B cell (primary cell): Measurements from ENCODE around the gene SNX24. TPM values are rescaled to one million over a fixed set of nuclear protein-coding genes. Genes with fewer than 3 reads are reported as not detected.

Source experiments
- ATAC-seq: fragments of 200-7000 bp; cut with Tn5 transposase; one replicate; pipeline ENCODE4 v1.10.0; 2021; ENCODE audit warnings: low read depth, mild to moderate bottlenecking, moderate number of reproducible peaks, moderate library complexity
- CTCF ChIA-PET: fragments of 350-600 bp; sonication (Branson Sonifier 250); formaldehyde crosslinking; loops from one replicate; lab custom pipeline; 2021; ENCODE audit warnings: antibody characterized with exemption, inconsistent platforms; lab: Charles Lee
- POLR2A ChIA-PET: fragments of 350-600 bp; sonication (Branson Sonifier 250); formaldehyde crosslinking; loops from one replicate; lab custom pipeline; 2021; ENCODE audit warnings: antibody characterized with exemption; lab: Charles Lee
- DNase-seq: peaks from one replicate; pipeline ENCODE4 v3.0.0; 2013
- H2AFZ ChIP-seq: 2 replicates; pipeline ENCODE4 v1.6.1; 2012; ENCODE audit warnings: mild to moderate bottlenecking, low read depth, low read length; ENCODE audit not compliant: insufficient read depth, poor library complexity, severe bottlenecking
- H3K27ac ChIP-seq, 2 donors: 1 replicate in 1 of 2; 2 replicates in 1 of 2; pipeline ENCODE4 v1.5.1; 2012 to 2013; ENCODE audit warnings: low read length in 2 of 2, mild to moderate bottlenecking in 2 of 2, moderate library complexity in 1 of 2
- H3K27me3 ChIP-seq, 4 experiments: fragments of 200-600 bp in 1 of 4; sonication (generic) in 1 of 4; replicated peaks in 1 of 4; 1 replicate in 2 of 4; 2 replicates in 2 of 4; pipeline versions ENCODE4 v1.6.1 to v1.7.0; 2013 to 2016; ENCODE audit warnings: low read length in 3 of 4, mild to moderate bottlenecking in 2 of 4, mixed read lengths in 1 of 4, moderate library complexity in 1 of 4; ENCODE audit not compliant: insufficient read depth in 4 of 4, control insufficient read depth in 3 of 4; ENCODE audit errors: control extremely low read depth in 1 of 4
- H3K36me3 ChIP-seq, 2 experiments: replicated peaks in 1 of 2; 1 replicate in 1 of 2; 2 replicates in 1 of 2; pipeline versions ENCODE4 v1.6.1 to v1.7.1; 2013; ENCODE audit warnings: low read length in 1 of 2; ENCODE audit not compliant: insufficient read depth in 2 of 2, control insufficient read depth in 1 of 2; ENCODE audit errors: control extremely low read depth in 1 of 2, extremely low read depth in 1 of 2
- H3K4me1 ChIP-seq, 2 donors: fragments of 200-600 bp in 1 of 2; sonication (generic) in 1 of 2; 1 replicate in 1 of 2; 2 replicates in 1 of 2; pipeline versions ENCODE4 v1.5.1 to v1.6.1; 2013 to 2017; ENCODE audit warnings: low read length in 2 of 2; ENCODE audit not compliant: control insufficient read depth in 2 of 2, insufficient read depth in 2 of 2
- H3K4me2 ChIP-seq: replicated peaks from 2 replicates; pipeline ENCODE3; 2012; ENCODE audit warnings: mild to moderate bottlenecking, low read depth, low read length; ENCODE audit not compliant: poor library complexity, severe bottlenecking
- H3K4me3 ChIP-seq, 5 experiments: fragments of 200-600 bp in 1 of 5; sonication (generic) in 1 of 5; 1 replicate in 3 of 5; 2 replicates in 2 of 5; pipeline versions ENCODE4 v1.5.1 to v1.7.0; 2011 to 2016; ENCODE audit warnings: low read length in 4 of 5, mild to moderate bottlenecking in 4 of 5, low read depth in 2 of 5, control low read depth in 1 of 5, moderate library complexity in 1 of 5; ENCODE audit not compliant: insufficient read depth in 1 of 5; ENCODE audit errors: control extremely low read depth in 1 of 5, extremely low read depth in 1 of 5
- H3K79me2 ChIP-seq: fragments of 200-600 bp; sonication (generic); one replicate; pipeline ENCODE4 v1.6.0; 2016; ENCODE audit warnings: low read length; ENCODE audit not compliant: control insufficient read depth, insufficient read depth
- H3K9ac ChIP-seq: fragments of 200-600 bp; sonication (generic); 2 replicates; pipeline ENCODE4 v1.6.1; 2017; ENCODE audit warnings: mild to moderate bottlenecking, low read length, moderate library complexity
- H3K9me3 ChIP-seq, 3 donors: one replicate each; pipeline versions ENCODE4 v1.6.1 to v1.7.1; 2013; ENCODE audit warnings: low read length in 2 of 3; ENCODE audit not compliant: control insufficient read depth in 2 of 3, insufficient read depth in 1 of 3; ENCODE audit errors: control extremely low read depth in 1 of 3
- H4K20me1 ChIP-seq: 2 replicates; pipeline ENCODE4 v1.6.0; 2012; ENCODE audit warnings: mild to moderate bottlenecking, low read length; ENCODE audit not compliant: insufficient read depth, control insufficient read depth, poor library complexity, severe bottlenecking
- H3K27ac Mint-ChIP-seq: one replicate; pipeline ENCODE4 v1.8.0; 2021; ENCODE audit warnings: mixed read lengths
- H3K27me3 Mint-ChIP-seq: one replicate; pipeline ENCODE4 v1.8.0; 2021; ENCODE audit warnings: mixed read lengths
- H3K4me1 Mint-ChIP-seq: one replicate; pipeline ENCODE4 v1.8.0; 2021; ENCODE audit warnings: mixed read lengths
- H3K4me3 Mint-ChIP-seq: one replicate; pipeline ENCODE4 v1.8.0; 2021; ENCODE audit warnings: mixed read lengths
- H3K9me3 Mint-ChIP-seq: one replicate; pipeline ENCODE4 v1.8.0; 2022; ENCODE audit warnings: mixed read lengths; ENCODE audit not compliant: insufficient read depth
- CTCF ChIP-seq: fragments of 200-600 bp; IDR thresholded peaks from one replicate; pipeline ENCODE4 v1.8.0; 2022; ENCODE audit warnings: antibody characterized with exemption, mild to moderate bottlenecking
- EZH2 ChIP-seq: IDR thresholded peaks from 2 replicates; pipeline ENCODE4 v1.6.1; 2012; ENCODE audit warnings: borderline replicate concordance, low read depth, mild to moderate bottlenecking, moderate library complexity, low read length; ENCODE audit not compliant: insufficient read depth, poor library complexity, severe bottlenecking
- WGBS: methylation state at CpG from one replicate; pipeline ENCODE4 v1.1.5; 2013; ENCODE audit warnings: missing lambda C conversion rate; ENCODE audit not compliant: insufficient coverage; 5-methylcytosine and 5-hydroxymethylcytosine counted together
- intact Hi-C: fragments of 100-400 bp; cut with micrococcal nuclease; formaldehyde crosslinking; loops from one replicate; pipeline ENCODE4 v1.10.0; 2022
- polyA plus RNA-seq: library from polyadenylated mRNA; depleted of rRNA; stranded (reverse); fragments of >200 nt; gene quantifications from 2 replicates; pipeline ENCODE4 v1.2.3, GENCODE V29; 2012
- total RNA-seq, 2 donors: library from RNA; stranded (reverse); fragments of 120-200 nt in 1 of 2; gene quantifications; 1 replicate in 1 of 2; 2 replicates in 1 of 2; pipeline versions ENCODE4 v1.2.3 to v1.2.4, GENCODE V29; 2013 to 2022

Gene SNX24
- total and polyA plus RNA-seq, 2 donors (not counting 1 experiment from before 2014, with no cell fraction given), result 1.1 to 9.3 TPM

GRCh38 chr5:122882831-122883230 lies 37.4 kb downstream of the SNX24 start:
- H3K9me3 ChIP-seq, result peaks cover 0 to 7% (median 0%) of the 10 kb centered on the region in 3 donors
- Mint-ChIP-seq H3K27me3 (no peaks in the 10 kb centered on the region), H3K4me3 (no peak overlapping the region), H3K27ac (no peak overlapping the region), H3K9me3 (no peaks in the 10 kb centered on the region), H3K4me1 (peaks cover 5% of the 10 kb centered on the region)
- H3K9ac ChIP-seq, result no peak overlapping the region
- ATAC-seq (no peak), DNase-seq (no peak)
- WGBS, result 88% methylated on average over 1 of the region's 3 CpGs
- POLR2A ChIA-PET, result no interaction called here
- no peaks in the 10 kb centered on the region for H4K20me1 ChIP-seq
- no peak overlapping the region for H3K4me3 ChIP-seq
- H3K36me3 ChIP-seq, result no peaks in the 10 kb centered on the region
- no peak overlapping the region for H2AFZ ChIP-seq
- intact Hi-C loops, result no loop called here
- H3K27ac ChIP-seq, result no peak overlapping the region
- H3K4me2 ChIP-seq, result no peak overlapping the region
- no peaks in the 10 kb centered on the region for H3K27me3 ChIP-seq
- H3K79me2 ChIP-seq, result no peaks in the 10 kb centered on the region
- CTCF ChIA-PET, result no interaction called here
- peaks cover 3 to 5% of the 10 kb centered on the region in 2 donors for H3K4me1 ChIP-seq
- TF ChIP-seq CTCF (no peak), EZH2 (no peak)

- Mint-ChIP-seq H3K4me3 (no peak overlapping the region), H3K27ac (no peak overlapping the region), H3K4me1 (no peaks in the 10 kb centered on the region), H3K27me3 (no peaks in the 10 kb centered on the region), H3K9me3 (peaks cover 3% of the 10 kb centered on the region)
- Histone ChIP-seq H2AFZ (no peak overlapping the region), H3K27ac (no peak overlapping the region), H3K27me3 (no peaks in the 10 kb centered on the region), H3K4me2 (no peak overlapping the region), H3K4me1 (no peaks in the 10 kb centered on the region), H4K20me1 (no peaks in the 10 kb centered on the region), H3K9ac (no peak overlapping the region), H3K9me3 (peaks cover 0 to 4% (median 0%) of the 10 kb centered on the region in 3 donors), H3K79me2 (no peaks in the 10 kb centered on the region), H3K36me3 (no peaks in the 10 kb centered on the region), H3K4me3 (no peak overlapping the region)
- POLR2A ChIA-PET, result no interaction called here
- CTCF ChIA-PET, result no interaction called here
- intact Hi-C loops, result no loop called here
- no CpG with 5 or more reads among the region's 1 CpG for WGBS
- no peak for DNase-seq
- TF ChIP-seq EZH2 (no peak), CTCF (no peak)
- no peak for ATAC-seq
These were observed 39.7 kb downstream of the SNX24 start for GRCh38 chr5:122885045-122885517.
